CD1c-positive myeloid dendritic cell (primary cell): Measurements from ENCODE around the gene FAM229A.

Experiments
- DNase-seq: peaks from one replicate; pipeline ENCODE4 v3.0.0-alpha.2; 2016; ENCODE audit errors: extremely low spot score

FAM229A gene

GRCh38 chr1:32350785-32351398 is 11.4 kb downstream of the FAM229A start:
- DNase-seq, result peak; percentile 73

- peak; percentile 53 for DNase-seq
Observed at GRCh38 chr1:32349211-32349708, 13.0 kb downstream of the FAM229A start.

DNA sequence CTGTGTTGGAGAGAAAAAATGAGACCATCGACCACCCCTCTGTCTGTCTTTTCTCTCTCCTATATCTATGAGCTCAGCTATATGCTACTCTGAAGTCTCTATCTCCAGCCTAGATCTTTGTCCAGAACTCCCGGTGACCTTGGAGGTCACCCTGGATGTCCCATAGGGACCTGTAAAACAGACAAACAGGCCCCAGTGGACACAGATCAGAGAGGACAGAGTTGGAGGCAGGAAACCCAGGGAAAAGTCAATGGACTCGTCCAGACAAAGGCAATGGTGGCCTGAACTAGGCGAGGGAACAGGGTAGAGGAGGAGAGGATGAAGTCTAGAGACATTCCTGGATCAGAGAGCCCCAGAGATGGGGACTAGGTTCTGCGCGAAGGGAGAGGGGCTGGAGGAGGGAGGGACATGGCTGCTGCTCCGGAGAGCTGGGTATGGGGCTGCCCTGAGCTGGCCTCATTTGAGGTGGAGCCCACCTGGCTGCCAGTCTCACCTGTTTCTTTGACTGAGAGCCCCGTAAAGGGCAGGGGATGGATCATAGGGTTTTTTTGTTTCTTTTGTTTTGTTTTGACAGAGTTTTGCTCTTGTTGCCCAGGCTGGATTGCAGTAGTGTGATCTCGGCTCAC is 15.6 kb downstream of the FAM229A start:
- DNase-seq, result no peak

DNA sequence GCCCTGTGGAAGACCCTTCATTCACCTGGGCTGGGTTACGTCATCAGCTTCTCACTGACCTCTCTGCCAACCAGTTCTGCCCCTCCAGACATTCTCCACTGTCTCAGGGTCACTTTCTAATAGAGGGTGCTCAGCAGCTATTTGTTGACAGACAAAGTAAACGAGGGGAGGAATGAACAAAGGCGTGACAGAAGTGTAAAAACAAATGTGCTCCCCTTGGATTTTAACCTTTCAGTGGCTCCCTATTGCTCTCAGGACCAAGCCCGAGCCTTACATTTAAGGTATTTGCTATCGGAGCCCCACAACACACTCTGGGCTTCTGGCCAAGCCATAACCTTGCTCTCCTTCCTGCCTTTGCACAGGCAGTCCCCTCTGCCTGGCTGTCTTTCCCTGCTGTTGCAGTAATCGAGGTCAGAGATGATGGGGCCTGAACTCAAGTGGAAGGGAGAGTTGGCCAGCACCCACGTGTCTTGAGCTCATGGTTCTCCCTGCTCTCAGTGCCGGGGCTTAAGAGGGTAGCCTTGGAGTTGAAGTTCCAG is 16.9 kb downstream of the FAM229A start:
- no peak for DNase-seq

GRCh38 chr1:32342704-32343103 is 19.6 kb downstream of the FAM229A start:
- DNase-seq, result no peak

- DNase-seq, result no peak
Observed at GRCh38 chr1:32341971-32342370, 20.3 kb downstream of the FAM229A start.

DNA sequence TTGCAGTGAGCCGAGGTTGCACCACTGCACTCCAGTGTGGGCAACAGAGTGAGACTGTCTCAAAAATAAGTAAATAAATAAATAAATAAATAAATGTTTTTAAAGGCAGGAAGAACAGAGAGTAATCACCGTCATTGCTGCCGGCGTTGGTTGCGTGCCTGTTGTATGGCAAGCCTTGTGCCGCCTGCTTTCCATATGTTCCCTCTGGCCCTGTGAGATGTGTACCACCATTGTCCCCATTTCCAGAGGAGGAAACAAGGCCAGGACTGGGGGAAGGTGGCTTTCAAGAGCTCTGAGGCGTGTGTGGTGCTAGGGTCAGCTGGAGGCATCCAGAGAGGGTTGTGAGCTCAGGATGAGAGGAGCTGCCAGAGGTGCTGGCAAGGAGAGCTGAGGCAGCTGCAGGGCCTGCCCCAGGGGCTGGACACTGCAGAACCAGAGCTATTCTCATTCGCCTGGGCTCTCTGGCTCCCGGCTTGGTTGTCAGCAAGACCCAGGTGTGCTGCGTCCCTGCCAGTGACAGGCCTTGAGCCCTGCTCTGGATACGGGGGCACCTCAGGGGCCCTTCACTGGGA is 21.0 kb downstream of the FAM229A start:
- DNase-seq, result no peak

DNA sequence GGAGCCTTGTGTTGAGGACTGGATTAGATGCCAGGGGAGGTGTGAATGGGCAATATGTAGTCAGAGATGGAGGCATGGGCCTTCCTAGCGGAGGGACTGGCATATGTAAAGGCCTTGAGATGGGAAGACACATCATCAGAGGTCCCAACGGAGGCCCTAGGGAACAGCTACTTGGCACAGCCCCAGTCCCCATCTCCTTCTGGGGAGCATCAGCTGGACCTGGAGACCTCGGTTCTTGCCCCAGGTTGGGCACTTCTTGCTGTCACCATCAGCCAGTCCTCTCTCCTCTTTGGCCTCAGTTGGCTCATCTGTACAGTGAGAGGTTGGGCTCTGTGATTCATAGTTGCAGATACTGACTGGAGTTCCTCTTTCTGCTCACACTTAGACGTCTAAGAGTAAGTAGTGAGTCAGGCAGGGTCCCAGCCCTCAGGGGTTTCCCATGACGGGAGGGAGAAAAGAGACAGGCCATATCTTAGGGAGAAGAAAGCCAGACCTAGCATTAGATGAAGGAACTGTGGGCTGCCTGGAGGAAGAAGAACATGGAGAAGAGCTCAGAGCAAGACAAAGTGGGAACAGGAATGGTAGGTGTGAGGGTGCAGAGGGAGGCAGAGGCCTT is 22.8 kb downstream of the FAM229A start:
- peak; percentile 93 for DNase-seq

- DNase-seq, result no peak
Observed at GRCh38 chr1:32338637-32339145, 23.6 kb downstream of the FAM229A start.

GRCh38 chr1:32337855-32338636 is 24.2 kb downstream of the FAM229A start:
- DNase-seq, result peak; percentile 88

DNA sequence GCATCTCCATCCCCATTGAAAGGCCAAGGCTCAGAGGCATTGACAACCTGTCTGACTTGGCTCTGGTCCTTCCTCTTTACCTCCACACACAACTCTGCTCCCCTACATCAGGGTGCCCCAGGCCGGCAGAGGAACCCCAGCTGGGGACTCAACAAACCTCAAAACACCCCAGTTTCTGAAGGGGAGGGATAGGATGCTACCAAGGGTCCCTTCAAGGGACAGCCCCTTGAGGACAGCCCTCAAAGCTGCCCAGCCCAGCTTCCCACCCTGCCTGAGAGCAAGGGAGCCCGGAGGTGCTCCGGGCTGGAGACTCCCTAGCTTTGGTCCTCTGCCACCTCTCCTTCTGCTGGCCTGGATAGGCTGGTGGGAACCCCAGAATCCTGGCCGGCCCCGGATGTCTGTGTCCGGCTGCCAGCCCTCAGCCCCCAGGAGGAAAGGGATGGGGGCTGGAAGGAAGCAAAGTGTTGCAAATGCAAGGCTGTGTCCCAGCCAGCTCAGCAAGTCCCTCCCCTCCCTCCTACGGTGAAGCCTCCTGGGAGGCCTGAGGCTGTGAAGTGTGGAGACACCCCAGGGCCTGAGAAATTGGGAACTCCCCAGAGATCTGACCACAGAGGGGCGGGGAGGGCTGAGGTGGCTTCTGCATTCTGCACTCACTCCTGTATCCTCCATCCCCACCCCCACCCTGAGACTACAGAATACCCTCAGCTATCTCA is 25.2 kb downstream of the FAM229A start:
- peak; percentile 95 for DNase-seq

DNA sequence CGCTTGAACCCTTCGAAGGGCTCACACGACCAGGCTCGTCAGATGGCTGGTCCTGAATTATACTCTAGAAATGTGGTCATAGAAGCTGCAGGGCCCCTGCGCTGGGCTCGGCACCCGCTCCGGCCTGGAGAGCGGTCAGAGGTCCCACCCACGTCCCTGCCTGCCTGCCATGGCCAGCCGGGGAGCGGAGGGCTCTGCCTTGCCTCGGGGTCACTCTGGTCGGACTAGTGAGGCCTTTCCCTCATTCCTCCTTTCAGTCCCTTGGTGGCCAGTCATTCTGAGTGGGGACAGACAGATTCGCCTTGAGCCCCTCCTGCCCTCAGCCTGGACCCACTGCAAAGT is 25.7 kb downstream of the FAM229A start:
- DNase-seq, result no peak

DNA sequence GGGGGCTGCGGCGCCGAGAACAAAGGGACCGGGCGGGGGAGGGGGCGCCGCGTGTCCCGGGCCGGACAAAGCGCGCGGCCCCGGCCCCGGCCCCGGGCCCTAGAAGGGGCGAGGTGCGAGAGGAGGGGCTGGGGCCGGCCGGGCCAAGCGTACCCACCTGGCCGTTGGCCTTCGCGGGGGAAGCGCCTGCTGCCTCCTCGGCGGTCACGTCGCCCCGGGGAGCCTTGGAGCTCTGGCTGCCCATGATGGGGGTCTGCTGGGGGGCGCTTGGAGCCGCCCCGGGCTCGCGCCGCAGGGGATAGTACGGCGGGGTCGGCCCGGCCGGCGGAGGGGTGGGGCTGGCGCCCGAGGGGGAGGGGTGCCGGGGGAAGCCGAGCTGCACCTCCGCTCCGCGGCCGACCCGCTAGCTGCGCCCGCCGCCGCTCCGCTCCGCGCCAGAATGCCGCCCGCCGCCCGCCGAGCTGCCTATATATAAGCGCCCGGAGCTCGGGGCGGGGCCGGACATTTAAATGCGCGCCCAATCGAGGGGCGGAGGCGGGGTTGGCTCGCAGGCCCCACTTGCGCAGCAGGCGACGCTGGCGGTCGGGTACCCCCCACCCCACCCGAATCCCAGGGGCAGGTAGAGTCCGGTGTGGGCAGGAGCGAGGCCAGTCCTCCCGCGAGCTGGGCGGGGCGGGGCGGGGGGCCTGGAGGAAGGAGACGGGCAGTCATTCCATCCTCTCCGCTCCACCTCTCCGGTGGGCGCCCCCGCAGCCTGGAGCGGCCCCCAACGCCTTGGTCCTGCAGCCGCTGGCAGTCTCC is 26.3 kb downstream of the FAM229A start, which contains the start of gene MARCKSL1:
Gene MARCKSL1, minus strand, starts transcription at position 444 of the 801 bp plus-strand sequence. Its CDS starts 200 bp downstream, at position 244.
- peak; percentile 80 for DNase-seq

- no peak for DNase-seq
Observed at GRCh38 chr1:32335535-32335789, 26.8 kb downstream of the FAM229A start.

GRCh38 chr1:32334864-32335534 is 27.3 kb downstream of the FAM229A start:
- DNase-seq, result peak; percentile 74

GRCh38 chr1:32334274-32334861 is 27.9 kb downstream of the FAM229A start:
- no peak for DNase-seq

DNA sequence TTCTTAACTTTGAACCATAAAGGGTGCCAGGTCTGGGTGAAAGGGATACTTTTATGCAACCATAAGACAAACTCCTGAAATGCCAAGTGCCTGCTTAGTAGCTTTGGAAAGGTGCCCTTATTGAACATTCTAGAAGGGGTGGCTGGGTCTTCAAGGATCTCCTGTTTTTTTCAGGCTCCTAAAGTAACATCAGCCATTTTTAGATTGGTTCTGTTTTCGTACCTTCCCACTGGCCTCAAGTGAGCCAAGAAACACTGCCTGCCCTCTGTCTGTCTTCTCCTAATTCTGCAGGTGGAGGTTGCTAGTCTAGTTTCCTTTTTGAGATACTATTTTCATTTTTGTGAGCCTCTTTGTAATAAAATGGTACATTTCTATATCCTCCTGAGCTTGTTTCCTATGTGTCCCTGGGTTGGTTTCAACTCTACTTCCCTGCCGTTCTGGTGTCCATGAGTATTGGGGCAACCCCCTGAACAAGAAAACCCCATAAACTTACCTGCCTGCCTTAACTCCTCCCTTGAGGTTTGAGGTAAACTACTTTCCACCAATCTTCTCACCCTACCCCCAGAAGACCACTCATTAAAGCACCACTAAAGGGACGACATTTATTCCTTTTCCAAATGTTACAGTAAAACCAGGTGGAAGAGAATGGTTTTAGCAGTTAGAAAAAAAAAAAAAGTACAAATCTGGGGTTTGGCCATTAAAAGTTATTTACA is 28.9 kb downstream of the FAM229A start:
- no peak for DNase-seq

- DNase-seq, result no peak
Observed at GRCh38 chr1:32332290-32333079, 29.8 kb downstream of the FAM229A start.
